Measurements from ENCODE around the gene SIMC1. TPM values are rescaled to one million over a fixed set of nuclear protein-coding genes. Genes with fewer than 3 reads are reported as not detected.
"Not testable (repeated sequence)": the region's sequence is repeated elsewhere in the genome, so short reads cannot be mapped to it uniquely, and the experiment has no call there.

SIMC1 gene
- total and polyA plus RNA-seq, 2 of the 4 experiments (the other 2 are of a cell fraction), result 8.2 to 11.7 TPM

- in situ Hi-C loops (cut with MboI; ENCODE audit: low sequenced_read_pairs); H2AK5ac ChIP-seq (ENCODE audit: low read depth, low read length); ATAC-seq (ENCODE audit: low read depth); H3K9me1 ChIP-seq (ENCODE audit: insufficient read depth, low read length); H3K79me1 ChIP-seq (ENCODE audit: low read depth in 1 of 2, low read length in 2 of 2); H3K4ac ChIP-seq (ENCODE audit: low read depth, low read length); H3K56ac ChIP-seq (ENCODE audit: extremely low read depth, insufficient read depth, low read length); intact Hi-C loops (cut with micrococcal nuclease); H2BK20ac ChIP-seq (ENCODE audit: low read depth, low read length); H3K9me3 ChIP-seq (ENCODE audit: control insufficient read depth, insufficient read depth, low read length); H3K4me3 ChIP-seq (ENCODE audit: insufficient read depth, low read depth, low read length); H3K4me1 ChIP-seq (ENCODE audit: control insufficient read depth, insufficient read depth, low read length); H2AK9ac ChIP-seq (replicated peaks; ENCODE audit: low read depth, low read length, poor library complexity); H4K5ac ChIP-seq (ENCODE audit: low read depth, low read length); POLR2A ChIA-PET (ENCODE audit: unreplicated experiment); H2BK5ac ChIP-seq (ENCODE audit: low read depth, low read length, poor library complexity, severe bottlenecking); H4K8ac ChIP-seq (ENCODE audit: low read depth in 2 of 2, low read length in 2 of 2); H3K14ac ChIP-seq (replicated peaks; ENCODE audit: low read depth, low read length); H4K91ac ChIP-seq (ENCODE audit: insufficient read depth, low read depth, low read length); H2BK15ac ChIP-seq (ENCODE audit: low read depth, low read length); H3K18ac ChIP-seq (ENCODE audit: low read depth, low read length); H2BK120ac ChIP-seq (ENCODE audit: low read depth, low read length); H2AFZ ChIP-seq (replicated peaks; ENCODE audit: low read length, poor library complexity); H3K4me2 ChIP-seq (ENCODE audit: low read depth, low read length); H3K27me3 ChIP-seq (ENCODE audit: control insufficient read depth, insufficient read depth, low read length); DNase-seq; H3K23ac ChIP-seq (ENCODE audit: low read depth, low read length); CTCF ChIA-PET; H3K36me3 ChIP-seq (ENCODE audit: control insufficient read depth, insufficient read depth, low read length); dilution Hi-C loops (cut with HindIII; ENCODE audit: low sequenced_read_pairs, unreplicated experiment); H3K27ac ChIP-seq (ENCODE audit: insufficient read depth, low read length); H3K9ac ChIP-seq (ENCODE audit: low read depth, low read length); H4K20me1 ChIP-seq (ENCODE audit: insufficient read depth, low read length); BruUV-seq (replicated peaks): not testable (repeated sequence)
- WGBS, 2 experiments (ENCODE audit: extremely low coverage in 2 of 2, insufficient read length in 1 of 2), result no CpG with 5 or more reads among the region's 5 CpGs
Observed at GRCh38 chr5:176257871-176258505, 19.8 kb downstream of the SIMC1 start.

DNA sequence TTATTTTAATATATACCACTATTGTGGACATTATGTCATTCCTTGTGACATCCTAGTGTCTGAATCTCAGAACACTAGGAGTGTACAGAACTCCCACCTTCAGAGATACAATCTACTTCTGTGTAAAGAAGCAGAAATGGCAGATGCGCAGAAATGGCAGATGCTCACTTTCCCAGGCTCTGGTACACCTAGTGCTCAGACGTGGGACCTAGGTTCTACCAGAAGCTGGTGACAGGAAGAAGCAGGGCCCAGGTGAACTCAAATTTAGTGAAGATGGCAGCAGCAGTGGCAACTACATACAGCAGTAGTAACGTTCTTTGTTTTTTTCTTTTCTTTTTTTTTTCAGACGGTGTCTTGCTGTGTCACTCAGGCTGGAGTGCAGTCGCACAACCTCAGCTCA lies 22.5 kb downstream of the SIMC1 start:
- H2BK15ac ChIP-seq (ENCODE audit: low read depth, low read length); H3K4me2 ChIP-seq (ENCODE audit: low read depth, low read length); dilution Hi-C loops (cut with HindIII; ENCODE audit: low sequenced_read_pairs, unreplicated experiment); H4K20me1 ChIP-seq (ENCODE audit: insufficient read depth, low read length); H2BK120ac ChIP-seq (ENCODE audit: low read depth, low read length); H3K56ac ChIP-seq (ENCODE audit: extremely low read depth, insufficient read depth, low read length); H3K4me3 ChIP-seq (ENCODE audit: insufficient read depth, low read depth, low read length); H3K9ac ChIP-seq (ENCODE audit: low read depth, low read length); H3K27me3 ChIP-seq (ENCODE audit: control insufficient read depth, insufficient read depth, low read length); H3K23ac ChIP-seq (ENCODE audit: low read depth, low read length); H2AK9ac ChIP-seq (replicated peaks; ENCODE audit: low read depth, low read length, poor library complexity); H2AK5ac ChIP-seq (ENCODE audit: low read depth, low read length); H3K79me1 ChIP-seq (ENCODE audit: low read depth in 1 of 2, low read length in 2 of 2); H4K5ac ChIP-seq (ENCODE audit: low read depth, low read length); H2AFZ ChIP-seq (replicated peaks; ENCODE audit: low read length, poor library complexity); H2BK5ac ChIP-seq (ENCODE audit: low read depth, low read length, poor library complexity, severe bottlenecking); H3K4me1 ChIP-seq (ENCODE audit: control insufficient read depth, insufficient read depth, low read length); DNase-seq; H3K36me3 ChIP-seq (ENCODE audit: control insufficient read depth, insufficient read depth, low read length); BruUV-seq (replicated peaks); H3K9me3 ChIP-seq (ENCODE audit: control insufficient read depth, insufficient read depth, low read length); H4K8ac ChIP-seq (ENCODE audit: low read depth in 2 of 2, low read length in 2 of 2); H3K9me1 ChIP-seq (ENCODE audit: insufficient read depth, low read length); H3K4ac ChIP-seq (ENCODE audit: low read depth, low read length); intact Hi-C loops (cut with micrococcal nuclease); ATAC-seq (ENCODE audit: low read depth); H3K14ac ChIP-seq (replicated peaks; ENCODE audit: low read depth, low read length); POLR2A ChIA-PET (ENCODE audit: unreplicated experiment); H4K91ac ChIP-seq (ENCODE audit: insufficient read depth, low read depth, low read length); H3K27ac ChIP-seq (ENCODE audit: insufficient read depth, low read length); in situ Hi-C loops (cut with MboI; ENCODE audit: low sequenced_read_pairs); H3K18ac ChIP-seq (ENCODE audit: low read depth, low read length); H2BK20ac ChIP-seq (ENCODE audit: low read depth, low read length): not testable (repeated sequence)
- no CpG with 5 or more reads among the region's 5 CpGs for WGBS, 2 experiments (ENCODE audit: extremely low coverage in 2 of 2, insufficient read length in 1 of 2)
- CTCF ChIA-PET, result interaction anchor here (0.6 kb wide), 1 partner anchor 9 kb away, joined by 4 read pairs; no protein-coding TSS in a partner anchor

Measured in IMR-90 (cell line).